ENCODE data around the gene NCKAP5.

NCKAP5 gene

GRCh38 chr2:132645722-132646539 lies 922.3 kb downstream of the NCKAP5 start:
- DNase-seq (ENCODE audit: low read depth, low spot score), result no peak
- CTCF ChIA-PET, result interaction anchor here (1.2 kb wide), 1 partner anchor 98 kb away, joined by 3 read pairs; no protein-coding TSS in a partner anchor
- TF ChIP-seq CTCF (IDR thresholded peaks at IDR 0.05; ENCODE audit: insufficient read depth, low read length, missing control alignments), result no peak
- POLR2A ChIA-PET, result no interaction called here
- H3K4me3 ChIP-seq (ENCODE audit: low read depth, low read length), result no peak overlapping the region

GRCh38 chr2:132645176-132645575 lies 923.1 kb downstream of the NCKAP5 start:
- ChIA-PET CTCF (no interaction called here), POLR2A (no interaction called here)
- DNase-seq (ENCODE audit: low read depth, low spot score), result no peak
- no peak for TF ChIP-seq CTCF (IDR thresholded peaks at IDR 0.05; ENCODE audit: insufficient read depth, low read length, missing control alignments)
- H3K4me3 ChIP-seq (ENCODE audit: low read depth, low read length), result no peak overlapping the region

- H3K4me3 ChIP-seq (ENCODE audit: low read depth, low read length), result no peak overlapping the region
- no peak for DNase-seq (ENCODE audit: low read depth, low spot score)
- ChIA-PET POLR2A (interaction anchor here (1.1 kb wide), 1 partner anchor 9 kb away, joined by 4 read pairs; no protein-coding TSS in a partner anchor), CTCF (interaction anchor here (2.8 kb wide), 1 partner anchor 9 kb away, joined by 11 read pairs; no protein-coding TSS in a partner anchor)
- TF ChIP-seq CTCF (IDR thresholded peaks at IDR 0.05; ENCODE audit: insufficient read depth, low read length, missing control alignments), result no peak
These were observed 925.8 kb downstream of the NCKAP5 start for GRCh38 chr2:132642415-132642814.

GRCh38 chr2:132641819-132642218 lies 926.4 kb downstream of the NCKAP5 start:
- no peak for DNase-seq (ENCODE audit: low read depth, low spot score)
- TF ChIP-seq CTCF (IDR thresholded peaks at IDR 0.05; ENCODE audit: insufficient read depth, low read length, missing control alignments), result no peak
- CTCF ChIA-PET, result interaction anchor here (2.8 kb wide), 1 partner anchor 10 kb away, joined by 11 read pairs; no protein-coding TSS in a partner anchor
- no peak overlapping the region for H3K4me3 ChIP-seq (ENCODE audit: low read depth, low read length)
- POLR2A ChIA-PET, result no interaction called here

GRCh38 chr2:132640116-132640515 lies 928.1 kb downstream of the NCKAP5 start:
- TF ChIP-seq CTCF (IDR thresholded peaks at IDR 0.05; ENCODE audit: insufficient read depth, low read length, missing control alignments), result no peak
- ChIA-PET POLR2A (no interaction called here), CTCF (interaction anchor here (1.0 kb wide), 1 partner anchor 93 kb away, joined by 3 read pairs; no protein-coding TSS in a partner anchor)
- no peak for DNase-seq (ENCODE audit: low read depth, low spot score)
- no peak overlapping the region for H3K4me3 ChIP-seq (ENCODE audit: low read depth, low read length)

- no peak for TF ChIP-seq CTCF (IDR thresholded peaks at IDR 0.05; ENCODE audit: insufficient read depth, low read length, missing control alignments)
- no peak overlapping the region for H3K4me3 ChIP-seq (ENCODE audit: low read depth, low read length)
- DNase-seq (ENCODE audit: low read depth, low spot score), result no peak
- CTCF ChIA-PET, result interaction anchor here (1.0 to 1.4 kb wide), 2 partner anchors 14 to 91 kb away, joined by 3 read pairs; no protein-coding TSS in a partner anchor
- POLR2A ChIA-PET, result no interaction called here
These were observed 929.8 kb downstream of the NCKAP5 start for GRCh38 chr2:132638313-132639040.

All from AG04449 (cell line).